Ectodermal cell (in vitro differentiated cells): ENCODE measurements around the gene PITPNM2.
A peak's percentile ranks its signal among the peaks of the same experiment; 100 is the strongest.

Source experiments
- H3K27ac ChIP-seq: 2 replicates; pipeline ENCODE4 v1.7.0; 2013; ENCODE audit warnings: mild to moderate bottlenecking, low read depth, low read length; ENCODE audit not compliant: insufficient read depth, poor library complexity, severe bottlenecking
- H3K27me3 ChIP-seq: 2 replicates; pipeline ENCODE4 v1.7.0; 2013; ENCODE audit warnings: mild to moderate bottlenecking, low read length; ENCODE audit not compliant: insufficient read depth, control insufficient read depth, poor library complexity, severe bottlenecking
- H3K36me3 ChIP-seq: one replicate; pipeline ENCODE4 v1.7.0; 2013; ENCODE audit warnings: low read length; ENCODE audit not compliant: control insufficient read depth, insufficient read depth
- H3K4me1 ChIP-seq: one replicate; pipeline ENCODE4 v1.7.0; 2013; ENCODE audit warnings: low read length; ENCODE audit not compliant: control insufficient read depth, insufficient read depth
- H3K4me3 ChIP-seq: 2 replicates; pipeline ENCODE4 v1.7.0; 2013; ENCODE audit warnings: low read depth, low read length, control low read depth; ENCODE audit not compliant: insufficient read depth
- H3K9me3 ChIP-seq: 2 replicates; pipeline ENCODE4 v1.7.0; 2013; ENCODE audit warnings: mild to moderate bottlenecking, low read length, moderate library complexity; ENCODE audit not compliant: control insufficient read depth
- WGBS, 2 experiments: methylation state at CpG; one replicate each; pipeline ENCODE4 v1.1.7; 2013; ENCODE audit warnings: missing lambda C conversion rate in 2 of 2; 5-methylcytosine and 5-hydroxymethylcytosine counted together

Gene PITPNM2

GRCh38 chr12:123121670-123122069 is 29.2 kb downstream of the PITPNM2 start:
- Histone ChIP-seq H3K9me3 (no peaks in the 10 kb centered on the region), H3K27me3 (peaks cover 15% of the 10 kb centered on the region), H3K4me1 (peaks cover 3% of the 10 kb centered on the region), H3K27ac (no peak overlapping the region), H3K36me3 (no peaks in the 10 kb centered on the region), H3K4me3 (no peak overlapping the region)
- WGBS, 2 experiments: 88 to 91% methylated on average over 6 of the region's 6 CpGs

- no peaks in the 10 kb centered on the region for H3K4me1 ChIP-seq
- H3K36me3 ChIP-seq: no peaks in the 10 kb centered on the region
- no peak overlapping the region for H3K27ac ChIP-seq
- H3K9me3 ChIP-seq: no peaks in the 10 kb centered on the region
- 94 to 96% methylated on average over 3 of the region's 3 CpGs for WGBS, 2 experiments
- H3K27me3 ChIP-seq: peaks cover 15% of the 10 kb centered on the region
- no peak overlapping the region for H3K4me3 ChIP-seq
These were observed 30.3 kb downstream of the PITPNM2 start for GRCh38 chr12:123120452-123121166.

DNA sequence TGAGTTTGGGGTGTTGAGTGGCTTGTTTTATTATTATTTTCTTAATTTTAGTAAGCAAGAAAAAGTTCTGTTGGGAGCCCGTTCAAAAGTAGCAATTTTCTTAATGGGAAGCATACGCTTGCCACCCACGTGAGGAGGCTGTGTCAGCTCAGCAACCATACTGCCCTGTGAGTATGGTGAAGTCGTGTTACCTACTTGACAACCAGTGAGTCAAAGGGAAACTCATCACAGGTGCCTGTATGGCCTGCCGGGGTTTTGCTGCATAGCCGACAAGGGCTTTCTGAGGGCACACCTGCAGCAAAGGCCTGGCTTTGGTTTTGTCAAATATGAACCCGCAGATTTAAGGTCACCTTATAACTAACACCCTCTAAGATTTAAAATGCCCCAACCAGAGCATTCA is 31.1 kb downstream of the PITPNM2 start:
- Histone ChIP-seq H3K27ac (no peak overlapping the region), H3K36me3 (no peaks in the 10 kb centered on the region), H3K9me3 (no peaks in the 10 kb centered on the region), H3K4me3 (no peak overlapping the region), H3K4me1 (no peaks in the 10 kb centered on the region), H3K27me3 (peaks cover 15% of the 10 kb centered on the region)
- 93 to 94% methylated on average over 7 of the region's 7 CpGs for WGBS, 2 experiments

GRCh38 chr12:123118497-123118896 is 32.4 kb downstream of the PITPNM2 start:
- H3K4me1 ChIP-seq: no peaks in the 10 kb centered on the region
- peaks cover 15% of the 10 kb centered on the region for H3K27me3 ChIP-seq
- 87 to 88% methylated on average over 8 of the region's 8 CpGs for WGBS, 2 experiments
- H3K9me3 ChIP-seq: no peaks in the 10 kb centered on the region
- no peak overlapping the region for H3K4me3 ChIP-seq
- H3K36me3 ChIP-seq: no peaks in the 10 kb centered on the region
- no peak overlapping the region for H3K27ac ChIP-seq

DNA sequence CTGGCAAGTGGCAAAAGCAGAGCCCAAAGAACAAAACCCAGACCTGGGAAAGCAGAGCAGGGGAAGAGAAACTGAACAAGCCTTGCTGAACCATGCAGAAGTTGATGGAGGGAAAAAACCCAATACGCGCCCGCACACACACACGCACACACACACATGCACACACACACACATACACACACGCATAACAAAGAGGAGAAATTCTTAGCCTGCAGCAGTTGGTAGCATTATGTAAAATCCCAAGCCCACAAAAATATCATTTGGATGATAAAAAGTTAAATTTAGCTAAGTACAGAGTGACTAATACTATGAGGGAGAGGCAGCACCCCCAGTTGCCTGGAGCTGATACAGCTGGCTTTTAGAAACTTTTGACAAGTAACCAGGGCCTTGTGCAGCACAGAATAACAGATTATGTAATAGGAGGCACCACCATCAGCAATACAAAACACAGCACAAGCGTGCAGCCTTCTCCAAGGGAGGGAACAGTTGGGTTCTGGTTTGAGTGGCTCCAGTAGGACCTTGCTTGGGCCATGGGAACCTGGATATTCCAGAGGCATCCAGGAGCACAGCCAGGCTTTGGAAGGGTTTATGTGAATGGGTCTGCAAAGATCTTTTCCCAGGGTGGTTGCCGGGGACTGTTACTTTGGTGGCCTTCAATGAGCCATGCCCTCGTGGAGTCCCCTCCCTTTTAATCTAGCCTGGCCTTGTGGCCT is 35.3 kb downstream of the PITPNM2 start:
- H3K4me3 ChIP-seq: no peak overlapping the region
- no peaks in the 10 kb centered on the region for H3K36me3 ChIP-seq
- H3K27ac ChIP-seq: no peak overlapping the region
- H3K9me3 ChIP-seq: no peaks in the 10 kb centered on the region
- peaks cover 7% of the 10 kb centered on the region for H3K4me1 ChIP-seq
- 87 to 95% methylated on average over 5 to 6 of the region's 8 CpGs for WGBS, 2 experiments
- H3K27me3 ChIP-seq: peaks cover 15% of the 10 kb centered on the region

GRCh38 chr12:123114304-123115083 is 36.4 kb downstream of the PITPNM2 start:
- WGBS, 2 experiments: 94 to 95% methylated on average over 13 of the region's 13 CpGs
- no peak overlapping the region for H3K4me3 ChIP-seq
- no peak overlapping the region for H3K27ac ChIP-seq
- H3K36me3 ChIP-seq: no peaks in the 10 kb centered on the region
- no peaks in the 10 kb centered on the region for H3K9me3 ChIP-seq
- peaks cover 15% of the 10 kb centered on the region for H3K27me3 ChIP-seq
- H3K4me1 ChIP-seq: peaks cover 7% of the 10 kb centered on the region

- H3K27me3 ChIP-seq: peaks cover 11% of the 10 kb centered on the region
- peaks cover 7% of the 10 kb centered on the region for H3K4me1 ChIP-seq
- no peak overlapping the region for H3K27ac ChIP-seq
- H3K9me3 ChIP-seq: no peaks in the 10 kb centered on the region
- WGBS, 2 experiments: 89 to 91% methylated on average over 8 of the region's 8 CpGs
- no peaks in the 10 kb centered on the region for H3K36me3 ChIP-seq
- H3K4me3 ChIP-seq: no peak overlapping the region
These were observed 37.9 kb downstream of the PITPNM2 start for GRCh38 chr12:123113026-123113425.

GRCh38 chr12:123111498-123112165 is 39.3 kb downstream of the PITPNM2 start:
- Histone ChIP-seq H3K27me3 (no peaks in the 10 kb centered on the region), H3K27ac (no peak overlapping the region), H3K36me3 (no peaks in the 10 kb centered on the region), H3K4me1 (peaks cover 13% of the 10 kb centered on the region), H3K9me3 (no peaks in the 10 kb centered on the region), H3K4me3 (peak overlapping the region; percentile 3)
- 86% methylated on average over 19 of the region's 19 CpGs for WGBS, 2 experiments

- Histone ChIP-seq H3K9me3 (no peaks in the 10 kb centered on the region), H3K27me3 (no peaks in the 10 kb centered on the region), H3K36me3 (no peaks in the 10 kb centered on the region), H3K4me1 (peaks cover 23% of the 10 kb centered on the region), H3K27ac (no peak overlapping the region), H3K4me3 (no peak overlapping the region)
- WGBS, 2 experiments: 92 to 95% methylated on average over 3 of the region's 3 CpGs
These were observed 41.5 kb downstream of the PITPNM2 start for GRCh38 chr12:123109319-123109772.
